SH-SY5Y (cell line): ENCODE results near the gene PTPN4.

Experiments used
- GATA2 ChIP-seq: IDR thresholded peaks from 2 replicates; pipeline ENCODE4 v1.6.1; 2011; ENCODE audit warnings: mild to moderate bottlenecking, low read depth, low read length
- GATA3 ChIP-seq: IDR thresholded peaks from 2 replicates; pipeline ENCODE4 v1.6.1; 2011; ENCODE audit warnings: low read depth, mild to moderate bottlenecking, low read length, moderate library complexity

DNA sequence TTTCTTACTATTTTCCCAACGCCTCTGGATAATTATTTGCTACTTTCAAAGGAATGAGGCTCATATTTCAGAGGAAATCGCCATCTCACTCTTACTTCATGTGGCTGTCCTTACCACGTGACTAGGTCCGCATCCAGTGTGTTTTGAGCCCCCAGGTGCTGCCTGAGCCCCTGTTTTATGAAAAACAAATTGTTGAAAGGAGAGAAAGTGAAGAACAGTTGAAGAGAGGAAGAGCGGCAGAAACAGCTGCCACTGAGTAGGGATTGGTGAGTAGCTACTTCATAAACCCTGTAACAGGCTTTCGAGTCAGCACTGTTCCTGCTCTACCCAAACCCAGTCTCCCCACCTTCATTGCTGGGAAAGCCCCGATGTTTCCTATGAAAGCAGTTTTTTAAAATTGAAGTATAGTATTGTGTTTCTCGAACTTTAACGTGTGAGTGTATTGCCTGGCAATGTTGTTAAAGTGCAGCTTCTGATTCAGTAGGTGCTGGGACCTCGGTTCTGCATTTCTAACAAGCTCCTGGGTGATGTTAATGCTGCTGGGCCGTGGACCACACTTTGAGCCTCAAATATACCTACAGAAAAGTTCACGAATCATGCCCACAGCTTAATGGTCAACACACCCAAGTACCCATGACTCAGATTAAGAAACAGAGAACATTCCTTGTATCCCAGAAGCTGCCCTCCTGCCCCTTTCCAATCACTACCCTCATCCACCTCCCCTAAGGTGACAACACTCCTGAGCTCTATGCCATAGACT, 41.0 kb upstream of the PTPN4 start:
- no peak for TF ChIP-seq GATA2
- no peak for TF ChIP-seq GATA3
